KMS-11 (cell line): ENCODE data around the gene ATRNL1.

Experiments used
- H2AFZ ChIP-seq: fragments of 200-600 bp; sonication (generic); 2 replicates; pipeline ENCODE4 v1.6.1; 2016; ENCODE audit warnings: antibody characterized with exemption, mixed run types, low read depth
- H3K27ac ChIP-seq: fragments of 200-600 bp; sonication (generic); 2 replicates; pipeline ENCODE4 v1.6.1; 2016; ENCODE audit warnings: mild to moderate bottlenecking, mixed run types
- H3K27me3 ChIP-seq: fragments of 200-600 bp; sonication (generic); 2 replicates; pipeline ENCODE4 v1.6.1; 2017; ENCODE audit warnings: mild to moderate bottlenecking, low read depth, mixed run types, moderate library complexity; ENCODE audit not compliant: insufficient read depth
- H3K36me3 ChIP-seq: fragments of 200-600 bp; sonication (generic); 2 replicates; pipeline ENCODE4 v1.6.1; 2017; ENCODE audit warnings: mild to moderate bottlenecking, mixed run types; ENCODE audit not compliant: insufficient read depth
- H3K4me1 ChIP-seq: fragments of 200-600 bp; sonication (generic); 2 replicates; pipeline ENCODE4 v1.6.1; 2016; ENCODE audit warnings: mild to moderate bottlenecking, low read depth, mixed run types; ENCODE audit not compliant: poor library complexity, severe bottlenecking
- H3K4me2 ChIP-seq: fragments of 200-600 bp; sonication (generic); 2 replicates; pipeline ENCODE4 v1.7.0; 2016; ENCODE audit warnings: mild to moderate bottlenecking, mixed run types
- H3K4me3 ChIP-seq: fragments of 200-600 bp; sonication (generic); IDR thresholded peaks from 2 replicates; pipeline ENCODE4 v1.6.1; 2017; ENCODE audit warnings: low read depth, low read length, mixed read lengths; ENCODE audit not compliant: insufficient read depth
- H3K79me2 ChIP-seq: fragments of 200-600 bp; sonication (generic); 2 replicates; pipeline ENCODE4 v1.6.1; 2016; ENCODE audit warnings: low read depth, mixed run types; ENCODE audit not compliant: insufficient read depth
- H3K9ac ChIP-seq: fragments of 200-600 bp; sonication (generic); 2 replicates; pipeline ENCODE4 v1.6.1; 2016; ENCODE audit warnings: mild to moderate bottlenecking, mixed run types
- H4K20me1 ChIP-seq: fragments of 200-600 bp; sonication (generic); 2 replicates; pipeline ENCODE4 v1.6.1; 2016; ENCODE audit warnings: mild to moderate bottlenecking, mixed run types; ENCODE audit not compliant: insufficient read depth
- TF ChIP-seq, protein P1 (sequence below): fragments of 200-600 bp; sonication (generic); conservative IDR thresholded peaks from 2 replicates; pipeline ENCODE4 v1.6.1; 2017; ENCODE audit warnings: low read depth, mild to moderate bottlenecking, antibody characterized with exemption, low read length, moderate library complexity, mixed read lengths

ATRNL1 gene

DNA sequence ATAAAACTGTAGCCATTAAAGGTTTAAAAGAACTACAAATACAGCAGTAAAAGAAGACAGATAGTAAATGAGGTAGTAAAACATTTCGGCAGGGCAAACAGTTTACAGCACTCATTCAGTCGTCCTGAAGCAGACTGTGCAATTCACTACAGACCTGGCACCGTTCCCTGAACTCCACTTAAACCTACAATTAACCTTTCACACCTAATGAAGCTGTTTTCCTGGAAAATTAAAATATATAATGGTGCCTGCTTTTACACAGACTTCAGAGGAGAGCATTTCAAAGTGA, 844.5 kb downstream of the ATRNL1 start:
- H2AFZ ChIP-seq, result no peak overlapping the region
- H3K4me3 ChIP-seq, result no peak overlapping the region
- no peak overlapping the region for H3K4me2 ChIP-seq
- no peaks in the 10 kb centered on the region for H3K36me3 ChIP-seq
- H3K27me3 ChIP-seq, result no peaks in the 10 kb centered on the region
- H3K27ac ChIP-seq, result no peak overlapping the region
- H3K9ac ChIP-seq, result no peak overlapping the region
- H3K79me2 ChIP-seq, result no peaks in the 10 kb centered on the region
- peaks cover 18% of the 10 kb centered on the region for H3K4me1 ChIP-seq
- TF ChIP-seq, protein P1, sequence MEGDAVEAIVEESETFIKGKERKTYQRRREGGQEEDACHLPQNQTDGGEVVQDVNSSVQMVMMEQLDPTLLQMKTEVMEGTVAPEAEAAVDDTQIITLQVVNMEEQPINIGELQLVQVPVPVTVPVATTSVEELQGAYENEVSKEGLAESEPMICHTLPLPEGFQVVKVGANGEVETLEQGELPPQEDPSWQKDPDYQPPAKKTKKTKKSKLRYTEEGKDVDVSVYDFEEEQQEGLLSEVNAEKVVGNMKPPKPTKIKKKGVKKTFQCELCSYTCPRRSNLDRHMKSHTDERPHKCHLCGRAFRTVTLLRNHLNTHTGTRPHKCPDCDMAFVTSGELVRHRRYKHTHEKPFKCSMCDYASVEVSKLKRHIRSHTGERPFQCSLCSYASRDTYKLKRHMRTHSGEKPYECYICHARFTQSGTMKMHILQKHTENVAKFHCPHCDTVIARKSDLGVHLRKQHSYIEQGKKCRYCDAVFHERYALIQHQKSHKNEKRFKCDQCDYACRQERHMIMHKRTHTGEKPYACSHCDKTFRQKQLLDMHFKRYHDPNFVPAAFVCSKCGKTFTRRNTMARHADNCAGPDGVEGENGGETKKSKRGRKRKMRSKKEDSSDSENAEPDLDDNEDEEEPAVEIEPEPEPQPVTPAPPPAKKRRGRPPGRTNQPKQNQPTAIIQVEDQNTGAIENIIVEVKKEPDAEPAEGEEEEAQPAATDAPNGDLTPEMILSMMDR, result no peak
- no peaks in the 10 kb centered on the region for H4K20me1 ChIP-seq

DNA sequence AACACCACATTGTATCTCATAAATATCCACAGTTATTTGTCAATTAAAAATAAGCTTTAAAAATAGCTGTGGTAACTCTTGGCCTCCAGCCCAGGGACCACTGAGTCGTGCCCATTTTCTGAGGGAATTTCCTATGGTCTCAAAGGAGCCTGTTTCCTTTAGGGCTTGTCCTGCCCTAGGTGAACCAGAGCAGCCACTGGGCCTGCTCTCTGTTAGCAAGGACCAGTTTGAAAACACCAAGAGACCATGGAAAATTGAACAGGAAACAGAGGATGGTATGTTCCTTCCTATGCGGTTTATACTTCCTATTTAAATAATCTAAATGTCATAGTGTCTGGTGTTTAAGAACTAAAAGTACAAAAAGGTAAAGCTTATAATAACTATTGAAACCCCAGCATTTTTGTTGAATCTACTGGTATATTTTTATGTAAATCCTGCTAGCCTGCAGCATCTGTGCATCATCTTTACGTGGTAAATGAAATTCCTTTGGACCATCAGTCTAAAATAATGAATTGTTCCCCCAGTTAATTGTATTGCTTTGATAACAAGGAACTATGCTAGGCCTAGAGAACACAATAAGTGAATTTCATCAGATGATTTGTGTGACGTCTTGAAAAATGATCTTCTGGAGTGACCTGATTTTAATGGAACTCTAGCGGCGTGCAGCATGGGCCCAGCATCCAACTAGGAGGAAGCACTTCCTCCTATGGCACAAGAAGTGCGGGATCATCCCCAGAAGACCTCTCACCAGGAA, 846.1 kb downstream of the ATRNL1 start:
- H2AFZ ChIP-seq, result no peak overlapping the region

DNA sequence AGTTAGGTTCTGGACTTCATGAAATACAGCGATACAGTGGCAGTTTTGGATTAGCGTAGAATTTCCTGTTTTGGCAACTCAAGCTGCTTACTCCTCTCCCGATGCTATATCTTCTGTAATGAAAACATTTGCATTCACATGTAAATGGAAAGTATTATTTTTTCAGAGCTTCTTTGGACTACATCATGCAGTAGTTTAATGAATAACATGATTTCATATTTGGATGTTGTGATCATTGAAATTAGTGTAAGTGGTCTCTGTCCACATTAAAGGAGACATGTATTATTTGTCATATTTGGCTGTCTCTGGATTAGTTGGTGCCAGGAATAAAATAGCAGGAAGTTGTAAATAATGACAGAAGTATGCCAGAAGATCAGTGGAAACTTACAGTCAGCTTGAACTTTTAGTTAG, 848.2 kb downstream of the ATRNL1 start:
- Histone ChIP-seq H3K36me3 (no peaks in the 10 kb centered on the region), H3K27ac (no peak overlapping the region), H3K4me2 (no peak overlapping the region), H2AFZ (no peak overlapping the region), H4K20me1 (no peaks in the 10 kb centered on the region), H3K4me3 (no peak overlapping the region), H3K79me2 (no peaks in the 10 kb centered on the region), H3K27me3 (no peaks in the 10 kb centered on the region), H3K4me1 (no peaks in the 10 kb centered on the region), H3K9ac (no peak overlapping the region)
- TF ChIP-seq, protein P1, result no peak

More for the DNA sequence above, 846.1 kb downstream of the ATRNL1 start:
- H3K4me2 ChIP-seq, result no peak overlapping the region
- H3K4me1 ChIP-seq, result peaks cover 3% of the 10 kb centered on the region
- no peaks in the 10 kb centered on the region for H3K36me3 ChIP-seq
- H3K27me3 ChIP-seq, result no peaks in the 10 kb centered on the region
- TF ChIP-seq, protein P1, result no peak
- H3K79me2 ChIP-seq, result no peaks in the 10 kb centered on the region
- no peak overlapping the region for H3K9ac ChIP-seq
- no peak overlapping the region for H3K4me3 ChIP-seq
- H3K27ac ChIP-seq, result no peak overlapping the region
- no peaks in the 10 kb centered on the region for H4K20me1 ChIP-seq

DNA sequence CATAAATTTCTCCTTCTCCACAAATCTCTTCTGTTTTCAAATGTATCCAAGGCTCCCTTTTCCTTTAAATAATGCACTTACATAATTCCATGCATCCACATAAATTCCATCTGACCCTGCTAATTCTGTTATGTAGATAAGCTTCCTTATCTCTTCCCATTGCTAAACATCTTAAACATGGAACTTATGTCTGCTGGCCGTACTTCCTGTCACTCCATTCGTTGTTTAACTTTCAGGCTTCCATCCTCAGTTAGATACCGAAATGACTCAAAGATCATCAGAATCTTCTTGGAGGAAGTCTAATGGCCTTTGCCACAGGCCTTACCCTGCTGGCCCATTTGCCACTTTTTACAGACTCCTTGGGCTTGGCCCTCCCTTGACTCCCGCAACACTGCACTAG, 848.9 kb downstream of the ATRNL1 start:
- H4K20me1 ChIP-seq, result no peaks in the 10 kb centered on the region
- H3K4me2 ChIP-seq, result no peak overlapping the region
- no peaks in the 10 kb centered on the region for H3K36me3 ChIP-seq
- no peaks in the 10 kb centered on the region for H3K4me1 ChIP-seq
- H3K9ac ChIP-seq, result no peak overlapping the region
- no peak overlapping the region for H2AFZ ChIP-seq
- TF ChIP-seq, protein P1, result no peak
- no peak overlapping the region for H3K27ac ChIP-seq
- no peaks in the 10 kb centered on the region for H3K27me3 ChIP-seq
- no peak overlapping the region for H3K4me3 ChIP-seq
- H3K79me2 ChIP-seq, result no peaks in the 10 kb centered on the region
